CD4-positive, alpha-beta T cell treated with Interleukin-4 for 4 hours (primary cell): ENCODE data around the gene FOXI1.
"Not testable (repeated sequence)": the region's sequence is repeated elsewhere in the genome, so short reads cannot be mapped to it uniquely, and the experiment has no call there.

Source experiments
- DNase-seq: peaks from one replicate; pipeline ENCODE4 v3.0.0-alpha.2; 2020

The FOXI1 gene

GRCh38 chr5:170132269-170132975 lies 26.7 kb downstream of the FOXI1 start:
- DNase-seq, result no peak

- DNase-seq, result no peak
Measured at GRCh38 chr5:170132976-170133448, 27.3 kb downstream of the FOXI1 start.

- DNase-seq, result no peak
Measured at GRCh38 chr5:170135796-170136490, 30.2 kb downstream of the FOXI1 start.

GRCh38 chr5:170136506-170136905 lies 30.8 kb downstream of the FOXI1 start:
- DNase-seq, result no peak

DNA sequence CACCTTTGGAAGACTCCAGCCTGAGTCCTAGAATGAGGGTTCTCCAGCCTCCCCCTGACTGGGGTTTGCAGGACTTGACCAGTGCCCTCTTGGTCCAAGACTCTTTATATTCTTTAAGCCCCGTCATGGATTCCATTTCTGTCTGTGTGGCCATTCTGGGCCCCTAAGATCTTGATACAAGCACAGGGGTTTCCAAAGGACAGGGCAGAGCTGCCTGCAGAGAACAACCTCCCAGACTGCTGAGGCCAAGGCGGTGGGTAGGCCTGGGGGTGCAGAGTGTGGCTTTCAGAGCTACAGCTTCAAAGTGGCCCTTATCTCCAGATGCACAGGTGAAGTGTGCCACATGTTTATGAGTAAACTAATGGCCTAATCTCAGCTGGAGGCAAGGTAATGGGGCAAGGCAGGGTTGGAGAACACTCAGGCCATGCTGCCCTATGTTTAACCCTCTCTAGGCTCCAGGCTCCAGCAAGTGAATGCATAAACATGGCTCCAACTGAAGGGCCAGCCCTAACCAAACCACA lies 32.1 kb downstream of the FOXI1 start:
- DNase-seq, result no peak

GRCh38 chr5:170138273-170138672 lies 32.6 kb downstream of the FOXI1 start:
- DNase-seq, result no peak

DNA sequence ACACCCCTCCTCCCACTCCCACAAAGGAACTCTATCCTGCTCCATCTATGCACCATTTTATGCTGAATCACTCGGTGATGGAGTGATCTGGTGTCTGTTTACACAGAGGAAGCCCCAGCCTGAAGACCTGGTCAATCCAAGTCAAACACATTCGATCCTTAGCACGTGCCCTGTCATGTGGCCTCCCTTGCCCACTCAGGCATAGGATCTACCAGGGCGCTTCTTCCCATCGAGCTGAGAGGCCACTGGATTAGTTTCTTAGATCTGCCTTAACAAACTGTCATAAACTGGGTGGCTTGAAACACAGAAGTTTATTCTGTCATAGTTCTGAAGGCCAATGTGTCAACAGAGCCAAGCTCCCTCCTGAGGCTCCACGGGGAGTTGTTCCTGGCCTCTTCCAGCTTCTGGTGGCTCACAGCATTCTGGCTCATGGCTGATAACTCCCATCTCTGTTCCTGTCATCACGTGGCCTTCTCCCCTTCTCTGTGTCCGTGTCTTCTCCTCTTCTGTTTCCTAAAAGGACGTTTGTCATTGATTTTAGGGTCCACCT lies 34.2 kb downstream of the FOXI1 start:
- no peak for DNase-seq

GRCh38 chr5:170141196-170141595 lies 35.5 kb downstream of the FOXI1 start:
- DNase-seq, result not testable (repeated sequence)

DNA sequence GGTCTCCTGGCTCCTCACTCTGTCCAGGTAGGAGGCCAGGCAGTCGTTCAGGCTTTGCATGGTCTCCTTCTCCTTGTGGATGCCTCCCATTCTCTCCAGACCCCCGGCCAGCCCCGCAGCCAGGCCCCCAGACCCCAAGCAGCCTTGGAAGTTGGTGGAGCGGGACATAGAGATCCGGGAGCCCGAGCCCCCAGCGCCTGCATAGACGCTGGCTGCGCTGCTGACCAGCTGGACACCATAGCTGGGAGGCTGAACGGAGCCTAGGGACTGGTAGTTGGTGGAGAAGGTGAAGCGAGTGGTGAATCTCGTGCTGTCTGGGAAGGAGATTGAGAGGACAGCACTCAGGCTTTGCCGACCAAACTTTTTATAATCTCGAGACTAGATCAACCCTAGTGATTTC lies 35.9 kb downstream of the FOXI1 start:
- DNase-seq, result no peak

GRCh38 chr5:170142196-170142595 lies 36.5 kb downstream of the FOXI1 start:
- no peak for DNase-seq

- DNase-seq, result no peak
Measured at GRCh38 chr5:170143091-170143490, 37.4 kb downstream of the FOXI1 start.

- no peak for DNase-seq
Measured at GRCh38 chr5:170143710-170144109, 38.0 kb downstream of the FOXI1 start.

- DNase-seq, result no peak
Measured at GRCh38 chr5:170144286-170145023, 38.8 kb downstream of the FOXI1 start.

DNA sequence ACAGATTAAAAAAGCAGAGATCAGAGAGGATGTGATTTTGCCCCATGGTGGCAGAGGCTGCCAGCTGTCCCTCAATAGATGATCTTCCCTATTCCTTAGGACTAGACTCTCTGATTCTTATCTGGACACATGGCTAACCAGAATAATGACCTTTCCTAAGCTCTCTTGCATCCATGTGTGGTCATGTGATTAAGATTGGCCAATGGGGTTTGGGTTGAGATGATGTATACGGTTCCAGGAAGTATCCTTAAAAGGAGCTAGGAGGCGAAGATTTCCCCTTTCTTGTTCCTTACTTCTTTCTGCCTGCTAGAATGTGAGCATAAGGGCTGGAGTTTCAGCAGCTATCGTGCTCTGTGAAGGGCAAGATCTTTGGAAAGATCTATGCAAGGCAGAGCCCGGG lies 39.8 kb downstream of the FOXI1 start:
- no peak for DNase-seq

DNA sequence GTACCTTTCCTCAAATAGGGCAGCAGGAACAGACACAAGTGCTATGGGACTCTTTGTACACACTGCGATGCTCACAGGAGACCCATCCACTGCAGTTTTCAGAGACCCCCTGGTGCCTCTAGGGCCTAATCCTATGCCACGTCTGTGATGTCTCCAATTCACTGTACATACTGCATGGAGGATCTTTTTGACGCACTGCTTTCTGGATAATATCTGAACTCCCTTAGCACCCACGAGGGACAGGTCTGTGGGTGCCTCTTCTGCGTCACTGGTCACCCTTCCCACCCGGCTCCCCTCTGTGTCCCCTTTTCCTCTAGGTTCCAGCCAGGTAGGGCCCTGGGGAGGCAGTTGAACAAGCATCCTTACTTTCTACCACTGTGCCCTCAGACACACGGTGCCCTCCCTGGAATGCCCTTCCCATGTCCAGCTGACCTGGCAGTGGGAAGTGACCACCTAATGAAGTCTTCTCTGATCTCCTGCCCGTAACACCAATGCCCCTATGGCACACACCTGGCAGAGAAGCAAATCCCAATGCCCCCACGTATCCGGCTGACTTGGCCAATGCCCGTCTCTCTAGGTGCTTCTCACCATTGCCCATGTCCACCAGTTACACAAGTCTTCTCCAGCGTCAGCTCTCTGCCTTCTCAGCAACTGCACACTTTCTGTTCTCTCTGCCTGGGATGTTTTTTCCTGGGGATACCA lies 41.5 kb downstream of the FOXI1 start:
- no peak for DNase-seq

GRCh38 chr5:170147753-170148264 lies 42.1 kb downstream of the FOXI1 start:
- DNase-seq, result no peak

- DNase-seq, result no peak
Measured at GRCh38 chr5:170148430-170149205, 42.9 kb downstream of the FOXI1 start.

DNA sequence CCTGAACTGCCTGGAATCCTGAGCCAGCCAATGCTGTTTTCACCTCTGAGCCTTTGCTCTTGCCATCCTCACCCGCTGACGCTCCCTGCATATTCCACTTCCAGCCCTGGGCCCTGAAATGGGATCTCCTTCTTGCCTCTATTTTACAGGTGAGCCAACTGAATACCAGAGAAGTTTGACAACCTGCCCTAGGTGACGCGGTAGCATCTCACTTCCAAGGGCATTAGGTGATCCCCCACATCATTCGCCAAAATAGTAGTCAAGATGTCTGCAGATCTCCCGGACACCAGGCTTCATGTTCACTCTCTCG lies 43.5 kb downstream of the FOXI1 start:
- DNase-seq, result no peak

DNA sequence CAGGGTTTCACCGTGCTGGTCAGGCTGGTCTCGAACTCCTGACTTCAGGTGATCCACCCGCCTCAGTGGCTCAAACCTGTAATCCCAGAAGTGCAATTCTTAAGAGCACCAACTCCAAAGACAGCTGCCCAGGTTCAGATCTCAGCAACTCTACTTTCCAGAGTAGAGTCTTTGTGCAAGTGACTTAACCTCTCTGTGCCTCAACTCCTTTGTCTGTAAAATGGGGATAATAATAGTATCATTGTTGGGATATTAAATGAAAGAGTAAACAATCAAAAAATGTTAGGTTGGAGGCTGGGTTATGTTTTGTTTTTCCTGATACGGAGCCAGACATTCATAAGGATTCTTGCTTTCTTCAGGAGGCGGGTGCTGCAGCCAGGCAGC lies 45.0 kb downstream of the FOXI1 start:
- no peak for DNase-seq

- DNase-seq, result no peak
Measured at GRCh38 chr5:170151097-170151831, 45.6 kb downstream of the FOXI1 start.

DNA sequence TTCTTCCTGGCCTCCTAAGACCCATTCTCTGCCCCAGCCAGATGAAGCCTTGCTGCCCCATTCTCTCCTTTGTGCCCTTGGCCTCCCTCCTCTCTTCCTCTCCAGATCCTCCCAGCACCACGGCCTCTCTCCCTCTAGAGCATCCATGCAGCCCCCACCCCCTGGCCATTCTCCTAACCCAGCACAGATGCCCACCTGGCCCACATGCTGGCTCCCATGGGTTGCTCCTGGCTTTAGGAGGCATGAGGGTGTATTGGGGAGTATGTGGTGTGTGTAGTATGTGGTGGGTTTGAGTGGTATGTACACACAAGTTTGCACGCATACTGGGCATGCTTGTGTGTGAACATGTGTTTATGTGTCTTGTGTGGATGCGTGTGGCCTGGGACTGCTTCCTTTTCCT lies 47.1 kb downstream of the FOXI1 start:
- no peak for DNase-seq
